HUES48 (cell line): Measurements from ENCODE around the gene METTL15.
"Not testable (repeated sequence)": the region's sequence is repeated elsewhere in the genome, so short reads cannot be mapped to it uniquely, and the experiment has no call there.

Experiments
- H3K27ac ChIP-seq: one replicate; pipeline ENCODE4 v1.7.0; 2013; ENCODE audit warnings: low read depth, low read length, inconsistent platforms
- H3K27me3 ChIP-seq: 2 replicates; pipeline ENCODE4 v1.6.1; 2013; ENCODE audit warnings: mild to moderate bottlenecking, low read length; ENCODE audit not compliant: control insufficient read depth, insufficient read depth
- H3K36me3 ChIP-seq: 2 replicates; pipeline ENCODE4 v1.6.1; 2013; ENCODE audit warnings: low read length; ENCODE audit not compliant: control insufficient read depth, insufficient read depth
- H3K4me1 ChIP-seq: 2 replicates; pipeline ENCODE4 v1.6.1; 2013; ENCODE audit warnings: mild to moderate bottlenecking, low read length; ENCODE audit not compliant: control insufficient read depth, insufficient read depth
- H3K4me3 ChIP-seq: 2 replicates; pipeline ENCODE4 v1.5.1; 2013; ENCODE audit warnings: mild to moderate bottlenecking, low read depth, low read length
- H3K9ac ChIP-seq: 2 replicates; pipeline ENCODE4 v1.6.1; 2013; ENCODE audit warnings: mild to moderate bottlenecking, low read depth, low read length, moderate library complexity
- H3K9me3 ChIP-seq: 2 replicates; pipeline ENCODE4 v1.6.1; 2013; ENCODE audit warnings: low read length; ENCODE audit not compliant: control insufficient read depth, insufficient read depth

The METTL15 gene

DNA sequence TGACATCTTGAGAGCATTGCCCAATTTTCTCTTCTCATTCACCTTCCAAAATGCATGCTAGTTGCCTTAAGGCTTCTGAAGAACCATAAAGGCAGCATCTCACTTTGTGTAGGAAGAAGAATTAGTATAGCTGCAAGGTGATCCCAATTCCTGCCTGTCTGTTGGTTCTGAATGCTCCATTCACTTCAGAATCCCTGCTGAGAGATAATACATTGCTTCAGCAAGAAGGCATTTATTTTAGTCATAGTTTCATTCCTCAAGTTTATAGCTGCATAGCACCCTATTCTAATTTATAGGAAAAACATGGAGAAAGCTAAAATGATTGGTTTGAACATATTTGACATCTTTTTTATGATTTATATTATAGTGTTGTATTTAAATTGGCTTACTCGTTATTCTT lies 181.3 kb downstream of the METTL15 start:
- H3K27ac ChIP-seq = no peak overlapping the region
- no peaks in the 10 kb centered on the region for H3K27me3 ChIP-seq
- peaks cover 3% of the 10 kb centered on the region; the same call in 1 of the 2 replicates for H3K4me1 ChIP-seq
- H3K36me3 ChIP-seq = peaks cover 8% of the 10 kb centered on the region; the same call in 1 of the 2 replicates
- no peak overlapping the region for H3K9ac ChIP-seq
- no peaks in the 10 kb centered on the region for H3K9me3 ChIP-seq
- no peak overlapping the region for H3K4me3 ChIP-seq

DNA sequence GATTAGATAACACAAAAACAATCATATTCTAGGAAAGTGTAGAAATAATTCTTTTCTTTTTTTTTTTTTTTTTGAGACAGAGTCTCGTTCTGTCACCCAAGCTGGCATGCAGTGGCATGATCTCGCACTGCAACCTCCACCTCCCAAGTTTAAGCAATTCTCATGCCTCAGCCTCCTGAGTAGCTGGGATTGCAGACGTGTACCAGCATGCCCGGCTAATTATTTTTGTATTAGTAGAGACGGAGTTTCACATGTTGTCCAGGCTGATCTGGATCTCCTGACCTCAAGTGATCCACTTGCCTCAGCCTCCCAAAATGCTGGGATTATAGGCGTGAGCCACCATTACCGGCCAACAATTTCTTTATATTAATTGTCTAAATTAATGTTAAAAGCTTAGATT lies 182.8 kb downstream of the METTL15 start:
- H3K27me3 ChIP-seq, H3K27ac ChIP-seq, H3K9me3 ChIP-seq, H3K9ac ChIP-seq, H3K36me3 ChIP-seq, H3K4me3 ChIP-seq, H3K4me1 ChIP-seq: not testable (repeated sequence)

DNA sequence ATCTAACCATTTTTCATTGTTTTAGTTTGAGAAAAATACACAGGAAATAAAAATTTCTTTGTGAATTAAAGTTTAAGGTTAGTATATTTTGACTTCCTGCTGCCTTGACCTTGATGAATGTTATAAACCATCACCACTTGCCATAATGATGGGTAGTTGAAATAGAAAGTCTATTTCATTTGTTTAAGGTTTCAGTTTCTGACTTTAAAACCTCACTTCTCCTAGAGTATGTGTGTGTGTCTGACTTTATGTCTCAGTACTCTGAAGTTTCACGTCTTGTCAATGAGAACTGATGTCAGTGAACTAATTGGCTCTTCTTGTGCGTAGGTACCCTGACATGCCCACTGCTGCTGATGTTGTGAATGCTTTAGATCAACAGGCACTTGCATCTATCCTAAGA lies 188.2 kb downstream of the METTL15 start:
- no peaks in the 10 kb centered on the region for H3K4me1 ChIP-seq
- no peak overlapping the region for H3K4me3 ChIP-seq
- H3K27me3 ChIP-seq = no peaks in the 10 kb centered on the region
- H3K27ac ChIP-seq = no peak overlapping the region
- H3K9ac ChIP-seq = no peak overlapping the region
- H3K36me3 ChIP-seq = 0 out of 2 replicates have a peak, but pooled peaks cover 4% of the 10 kb centered on the region
- H3K9me3 ChIP-seq = no peaks in the 10 kb centered on the region

DNA sequence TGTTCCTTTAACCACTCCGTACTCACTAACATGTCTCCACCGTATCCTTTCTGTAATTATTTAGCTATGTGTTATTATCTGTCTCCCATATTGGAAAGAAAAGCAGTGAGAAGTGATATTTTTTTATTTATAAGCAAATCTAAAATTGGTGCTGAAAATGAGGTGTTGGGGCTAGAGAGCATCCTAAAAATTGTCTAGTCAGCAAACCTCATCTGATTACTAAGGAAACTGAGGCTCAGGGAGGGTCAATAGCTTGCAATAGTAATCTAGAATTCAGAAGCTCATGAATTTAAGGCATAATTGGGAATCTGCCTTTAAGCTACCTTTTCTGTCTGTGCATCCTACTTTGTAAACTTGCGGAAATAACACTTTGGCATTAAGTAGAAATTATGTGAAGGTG lies 190.0 kb downstream of the METTL15 start:
- Histone ChIP-seq H3K27ac (no peak overlapping the region), H3K4me1 (no peaks in the 10 kb centered on the region), H3K9me3 (no peaks in the 10 kb centered on the region), H3K9ac (no peak overlapping the region), H3K4me3 (no peak overlapping the region), H3K36me3 (peaks cover 7% of the 10 kb centered on the region; the same call in 1 of the 2 replicates), H3K27me3 (no peaks in the 10 kb centered on the region)

DNA sequence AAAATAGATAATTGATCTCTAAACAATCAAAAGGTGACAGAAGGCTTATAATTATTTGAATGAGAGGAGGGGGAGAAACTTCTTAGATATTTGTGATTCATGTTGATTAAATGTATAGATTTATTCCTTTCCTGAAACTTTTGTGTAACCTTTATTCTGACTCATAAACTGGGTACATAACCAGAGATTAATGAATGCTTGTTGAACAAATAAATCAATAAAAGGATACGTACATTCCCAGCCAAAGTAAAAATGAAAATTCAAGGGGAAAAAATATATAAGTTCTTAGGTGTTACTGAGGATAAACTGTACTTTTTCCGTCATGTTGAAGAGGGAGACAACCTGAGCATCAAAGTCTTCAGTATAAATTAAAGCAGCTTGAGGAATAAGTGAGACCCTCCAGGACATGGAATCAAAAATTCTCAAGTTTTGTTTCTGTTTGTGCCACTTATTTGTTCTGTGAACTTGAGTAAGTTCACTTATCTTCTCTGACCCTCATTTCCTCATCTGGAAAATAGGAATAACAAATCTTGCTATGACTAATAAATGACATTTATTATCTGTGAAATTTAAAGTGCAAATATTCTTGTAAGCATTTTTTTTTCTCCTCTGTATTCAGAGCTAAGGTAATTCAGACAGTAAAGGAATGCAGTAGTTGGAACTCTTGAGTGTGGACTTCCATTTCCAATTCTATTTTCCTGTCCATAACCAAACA lies 195.4 kb downstream of the METTL15 start:
- Histone ChIP-seq H3K36me3 (peaks cover 3% of the 10 kb centered on the region; the same call in 1 of the 2 replicates), H3K27me3 (no peaks in the 10 kb centered on the region), H3K9ac (no peak overlapping the region), H3K4me3 (no peak overlapping the region), H3K9me3 (no peaks in the 10 kb centered on the region), H3K27ac (no peak overlapping the region), H3K4me1 (no peaks in the 10 kb centered on the region)

DNA sequence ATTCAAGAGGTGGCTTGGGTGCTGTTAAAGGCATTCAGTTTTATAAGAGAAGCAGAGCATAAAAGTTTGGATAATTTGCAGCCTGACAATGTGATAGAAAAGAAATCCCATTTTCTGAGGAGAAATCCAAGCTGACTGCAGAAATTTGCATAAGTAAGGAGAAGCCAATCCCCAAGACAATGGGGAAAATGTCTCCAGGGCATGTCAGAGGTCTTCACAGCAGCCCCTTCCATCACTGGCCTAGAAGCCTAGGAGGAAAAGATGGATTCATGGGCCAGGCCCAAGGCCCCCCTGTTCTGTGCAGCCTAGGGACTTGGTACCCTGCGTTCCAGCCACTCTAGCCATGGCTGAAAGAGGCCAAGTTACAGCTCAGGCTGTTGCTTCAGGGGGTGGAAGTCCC lies 207.3 kb downstream of the METTL15 start:
- Histone ChIP-seq H3K27ac (no peak overlapping the region), H3K36me3 (no peaks in the 10 kb centered on the region; the same call in 1 of the 2 replicates), H3K27me3 (no peaks in the 10 kb centered on the region), H3K9me3 (no peaks in the 10 kb centered on the region), H3K4me3 (no peak overlapping the region), H3K9ac (no peak overlapping the region), H3K4me1 (no peaks in the 10 kb centered on the region)

DNA sequence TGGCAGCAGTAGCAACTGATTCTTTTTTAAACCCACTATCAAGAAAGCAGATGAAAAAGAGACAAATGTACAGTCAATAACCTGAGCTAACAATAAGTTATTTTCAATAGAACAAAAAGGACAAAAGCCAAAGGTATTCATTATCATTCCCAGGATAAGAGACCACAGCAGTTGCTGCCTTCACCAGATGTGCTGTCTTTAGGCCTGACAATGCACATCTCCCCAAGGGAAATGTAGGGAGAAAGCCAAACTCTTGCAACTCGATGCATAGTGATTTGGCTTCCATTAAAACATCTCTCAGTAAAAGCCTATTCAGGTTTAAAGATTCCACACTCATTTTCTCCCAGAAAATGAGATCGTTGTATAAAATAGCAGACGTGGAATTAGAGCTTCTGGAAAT lies 210.7 kb downstream of the METTL15 start:
- H3K4me1 ChIP-seq = no peaks in the 10 kb centered on the region
- no peaks in the 10 kb centered on the region; the same call in 1 of the 2 replicates for H3K36me3 ChIP-seq
- H3K9ac ChIP-seq = no peak overlapping the region
- H3K27me3 ChIP-seq = no peaks in the 10 kb centered on the region
- no peak overlapping the region for H3K27ac ChIP-seq
- H3K9me3 ChIP-seq = no peaks in the 10 kb centered on the region
- H3K4me3 ChIP-seq = no peak overlapping the region

DNA sequence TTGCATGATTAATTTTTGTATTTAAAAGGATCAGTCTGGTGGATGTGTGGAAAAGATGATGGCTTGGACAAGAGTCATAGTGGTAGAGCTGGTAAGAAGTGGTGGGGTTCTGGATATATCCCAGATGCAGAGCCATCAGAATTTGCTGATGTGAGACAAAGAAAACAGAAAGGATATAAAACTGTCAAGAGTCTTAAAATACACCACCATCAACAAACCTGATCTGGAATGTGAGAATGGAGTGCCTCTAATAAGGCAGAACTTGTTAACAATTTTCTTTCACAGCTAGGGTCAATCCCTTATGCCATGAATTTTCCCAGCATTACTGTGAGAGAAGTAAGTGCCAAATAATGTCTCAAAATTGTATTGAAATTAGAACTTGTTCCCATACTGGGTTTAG lies 215.4 kb downstream of the METTL15 start:
- Histone ChIP-seq H3K4me3 (no peak overlapping the region), H3K36me3 (no peaks in the 10 kb centered on the region), H3K27me3 (no peaks in the 10 kb centered on the region), H3K9me3 (no peaks in the 10 kb centered on the region), H3K4me1 (no peaks in the 10 kb centered on the region), H3K9ac (no peak overlapping the region), H3K27ac (no peak overlapping the region)

DNA sequence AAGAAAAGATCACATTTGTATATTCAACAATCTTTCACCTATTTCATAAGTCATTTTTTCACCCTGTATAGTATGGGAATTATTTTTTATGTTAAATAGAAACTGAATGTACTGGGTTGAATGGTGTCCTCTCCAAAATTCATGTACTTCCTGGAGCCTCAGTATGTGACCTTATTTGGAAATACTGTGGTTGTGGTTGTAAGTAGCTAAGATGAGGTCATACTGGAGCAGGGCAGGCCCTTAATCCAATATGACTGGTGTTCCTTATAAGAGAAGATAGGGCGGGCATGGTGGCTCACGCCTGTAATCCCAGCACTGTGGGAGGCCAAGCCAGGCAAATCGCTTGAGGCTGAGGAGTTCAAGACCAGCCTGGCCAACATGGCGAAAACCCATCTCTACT lies 224.2 kb downstream of the METTL15 start:
- H3K27me3 ChIP-seq, H3K36me3 ChIP-seq, H3K4me3 ChIP-seq, H3K9ac ChIP-seq, H3K27ac ChIP-seq, H3K4me1 ChIP-seq, H3K9me3 ChIP-seq: not testable (repeated sequence)

DNA sequence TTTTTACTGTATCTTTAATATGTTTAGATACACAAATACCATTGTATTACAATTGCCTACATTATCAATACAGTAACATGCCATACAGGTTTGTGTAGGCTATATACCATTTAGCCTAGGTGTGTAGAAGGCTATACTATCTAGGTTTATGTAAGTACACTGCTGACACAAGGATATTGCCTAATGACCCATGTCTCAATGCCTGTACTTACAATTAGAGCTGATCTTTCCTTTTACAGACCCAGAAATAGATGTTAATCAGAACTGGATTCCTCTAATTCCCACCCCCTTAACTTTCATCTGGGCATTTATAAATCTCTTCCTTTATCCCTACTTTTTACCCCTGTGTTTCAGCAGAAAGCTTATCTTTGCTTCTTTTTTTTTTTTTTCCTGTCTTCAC lies 229.5 kb downstream of the METTL15 start:
- Histone ChIP-seq H3K36me3 (no peaks in the 10 kb centered on the region), H3K27ac (no peak overlapping the region), H3K27me3 (no peaks in the 10 kb centered on the region), H3K9ac (no peak overlapping the region), H3K4me3 (no peak overlapping the region), H3K9me3 (no peaks in the 10 kb centered on the region), H3K4me1 (no peaks in the 10 kb centered on the region)

DNA sequence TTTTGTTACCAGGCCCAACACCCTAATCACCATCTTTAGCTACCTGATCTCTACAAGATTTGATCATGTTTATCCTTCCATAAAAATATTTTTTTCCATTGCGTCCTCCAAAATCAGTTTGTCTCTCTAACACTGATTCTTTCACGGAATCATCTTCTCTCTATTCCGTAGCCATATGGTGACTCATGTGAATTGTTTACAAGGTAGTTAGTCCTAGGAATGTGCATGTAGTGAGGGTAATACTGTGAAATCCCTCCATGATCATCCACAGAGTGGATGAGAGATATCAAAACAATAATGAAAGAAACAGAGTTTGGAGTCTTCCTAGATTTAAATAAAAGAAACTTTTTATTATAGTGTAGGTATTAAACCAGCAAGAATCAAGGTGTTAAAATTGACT lies 230.2 kb downstream of the METTL15 start:
- no peaks in the 10 kb centered on the region for H3K36me3 ChIP-seq
- H3K9ac ChIP-seq = no peak overlapping the region
- H3K9me3 ChIP-seq = no peaks in the 10 kb centered on the region
- H3K4me1 ChIP-seq = peaks cover 4% of the 10 kb centered on the region; the same call in 1 of the 2 replicates
- H3K4me3 ChIP-seq = no peak overlapping the region
- no peaks in the 10 kb centered on the region for H3K27me3 ChIP-seq
- no peak overlapping the region for H3K27ac ChIP-seq
